Measurements from ENCODE around the gene DHRS2. TPM values are rescaled to one million over a fixed set of nuclear protein-coding genes. Genes with fewer than 3 reads are reported as not detected.

Gene DHRS2
- total and polyA plus RNA-seq, 2 of the 13 experiments (the other 11 are each of a cell fraction or from before 2014, with no cell fraction given) = 1,621 to 3,021 TPM

- TF ChIP-seq, protein P1, sequence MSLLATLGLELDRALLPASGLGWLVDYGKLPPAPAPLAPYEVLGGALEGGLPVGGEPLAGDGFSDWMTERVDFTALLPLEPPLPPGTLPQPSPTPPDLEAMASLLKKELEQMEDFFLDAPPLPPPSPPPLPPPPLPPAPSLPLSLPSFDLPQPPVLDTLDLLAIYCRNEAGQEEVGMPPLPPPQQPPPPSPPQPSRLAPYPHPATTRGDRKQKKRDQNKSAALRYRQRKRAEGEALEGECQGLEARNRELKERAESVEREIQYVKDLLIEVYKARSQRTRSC (CRISPR knock-in tag; IDR thresholded peaks at IDR 0.05; ENCODE audit: low read depth) = peak; percentile 99; the same call in 1 of the 2 replicates
- no peak for TF ChIP-seq NFYB (CRISPR knock-in tag; IDR thresholded peaks at IDR 0.05)
- no peak for TF ChIP-seq MTERF4 (CRISPR knock-in tag; IDR thresholded peaks at IDR 0.05)
- peak; percentile 98 for TF ChIP-seq STAT5B (CRISPR knock-in tag; IDR thresholded peaks at IDR 0.05)
- TF ChIP-seq, protein P2, sequence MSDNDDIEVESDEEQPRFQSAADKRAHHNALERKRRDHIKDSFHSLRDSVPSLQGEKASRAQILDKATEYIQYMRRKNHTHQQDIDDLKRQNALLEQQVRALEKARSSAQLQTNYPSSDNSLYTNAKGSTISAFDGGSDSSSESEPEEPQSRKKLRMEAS (IDR thresholded peaks at IDR 0.05) = no peak
- TF ChIP-seq LRRFIP1 (CRISPR knock-in tag; conservative IDR thresholded peaks at IDR 0.05) = peak; percentile 94
- peak; percentile 79; the same call in 1 of the 2 replicates for TF ChIP-seq MAZ (IDR thresholded peaks at IDR 0.05; ENCODE audit: borderline replicate concordance, low read depth, low read length)
- peak; percentile 60; the same call in 1 of the 2 replicates for TF ChIP-seq MAZ (CRISPR knock-in tag; IDR thresholded peaks at IDR 0.05; ENCODE audit: low read depth)
- no peak; the same call in none of the 2 replicates for TF ChIP-seq EED (CRISPR knock-in tag; IDR thresholded peaks at IDR 0.05)
- TF ChIP-seq ZFP36L2 (CRISPR knock-in tag; IDR thresholded peaks at IDR 0.05) = peak; percentile 94
- TF ChIP-seq HOXA7 (CRISPR knock-in tag; IDR thresholded peaks at IDR 0.05) = no peak
- no peak for TF ChIP-seq ZNF235 (CRISPR knock-in tag; IDR thresholded peaks at IDR 0.05; ENCODE audit: borderline replicate concordance)
- TF ChIP-seq FOSL2 (CRISPR knock-in tag; IDR thresholded peaks at IDR 0.05) = peak; percentile 82
- peak; percentile 97 for TF ChIP-seq POLR2AphosphoS5 (IDR thresholded peaks at IDR 0.05; ENCODE audit: low read depth, low read length)
- TF ChIP-seq SAP130 (CRISPR knock-in tag; IDR thresholded peaks at IDR 0.05; ENCODE audit: low read depth) = peak; percentile 96
- peak; percentile 96; the same call in 1 of the 2 replicates for TF ChIP-seq ZNF280D (CRISPR knock-in tag; IDR thresholded peaks at IDR 0.05)
- no peak for TF ChIP-seq ZBTB14 (CRISPR knock-in tag; IDR thresholded peaks at IDR 0.05)
These were observed at the start of gene DHRS2 (continued) for GRCh38 chr14:23636317-23637211.

Measured in HepG2 (cell line).